ENCODE data around the gene DYNLT5. TPM values are rescaled to one million over a fixed set of nuclear protein-coding genes. Genes with fewer than 3 reads are reported as not detected.
"Not testable (repeated sequence)": the region's sequence is repeated elsewhere in the genome, so short reads cannot be mapped to it uniquely, and the experiment has no call there.

DYNLT5 gene
- total RNA-seq, 1 experiment from 2014 or later: not detected

- H3K9me3 ChIP-seq (replicated peaks): no peaks in the 10 kb centered on the region
- DNase-seq: no peak
- no peak overlapping the region for H3K27ac ChIP-seq
- peaks cover 2% of the 10 kb centered on the region; the same call in 1 of the 2 replicates for H3K4me1 ChIP-seq
- no peaks in the 10 kb centered on the region for H3K36me3 ChIP-seq
- no peak overlapping the region for H3K4me3 ChIP-seq
- H3K27me3 ChIP-seq: no peaks in the 10 kb centered on the region
Observed at GRCh38 chr1:66733348-66734017, 18.8 kb upstream of the DYNLT5 start.

GRCh38 chr1:66734531-66734930, 17.7 kb upstream of the DYNLT5 start:
- H3K27ac ChIP-seq; H3K27me3 ChIP-seq; H3K4me1 ChIP-seq; H3K36me3 ChIP-seq; H3K9me3 ChIP-seq (replicated peaks); H3K4me3 ChIP-seq; DNase-seq: not testable (repeated sequence)

- Histone ChIP-seq H3K9me3 (replicated peaks) (no peaks in the 10 kb centered on the region), H3K36me3 (no peaks in the 10 kb centered on the region), H3K4me3 (no peak overlapping the region), H3K27me3 (no peaks in the 10 kb centered on the region), H3K4me1 (peaks cover 2% of the 10 kb centered on the region; the same call in 1 of the 2 replicates), H3K27ac (no peak overlapping the region)
- no peak for DNase-seq
Observed at GRCh38 chr1:66737836-66738235, 14.4 kb upstream of the DYNLT5 start.

- no peak overlapping the region for H3K4me3 ChIP-seq
- no peaks in the 10 kb centered on the region for H3K36me3 ChIP-seq
- H3K27ac ChIP-seq: no peak overlapping the region
- DNase-seq: no peak
- no peaks in the 10 kb centered on the region for H3K4me1 ChIP-seq
- no peaks in the 10 kb centered on the region for H3K9me3 ChIP-seq (replicated peaks)
- no peaks in the 10 kb centered on the region for H3K27me3 ChIP-seq
Observed at GRCh38 chr1:66739401-66740157, 12.7 kb upstream of the DYNLT5 start.

GRCh38 chr1:66745451-66745850, 6.8 kb upstream of the DYNLT5 start:
- H3K9me3 ChIP-seq (replicated peaks): no peaks in the 10 kb centered on the region
- H3K4me3 ChIP-seq: no peak overlapping the region
- no peaks in the 10 kb centered on the region for H3K27me3 ChIP-seq
- no peak for DNase-seq
- no peaks in the 10 kb centered on the region for H3K36me3 ChIP-seq
- no peak overlapping the region for H3K27ac ChIP-seq
- no peaks in the 10 kb centered on the region for H3K4me1 ChIP-seq

GRCh38 chr1:66747501-66747900, 4.8 kb upstream of the DYNLT5 start:
- Histone ChIP-seq H3K4me3 (no peak overlapping the region), H3K36me3 (no peaks in the 10 kb centered on the region), H3K27me3 (no peaks in the 10 kb centered on the region), H3K9me3 (replicated peaks) (no peaks in the 10 kb centered on the region), H3K27ac (no peak overlapping the region), H3K4me1 (no peaks in the 10 kb centered on the region)
- DNase-seq: no peak

- DNase-seq: no peak
- H3K27ac ChIP-seq: no peak overlapping the region
- H3K4me1 ChIP-seq: no peaks in the 10 kb centered on the region
- H3K36me3 ChIP-seq: no peaks in the 10 kb centered on the region
- H3K27me3 ChIP-seq: no peaks in the 10 kb centered on the region
- H3K4me3 ChIP-seq: no peak overlapping the region
- H3K9me3 ChIP-seq (replicated peaks): no peaks in the 10 kb centered on the region
Observed at GRCh38 chr1:66750577-66750976, 1.7 kb upstream of the DYNLT5 start.

GRCh38 chr1:66751160-66751559, 1.1 kb upstream of the DYNLT5 start:
- no peaks in the 10 kb centered on the region for H3K4me1 ChIP-seq
- no peaks in the 10 kb centered on the region for H3K36me3 ChIP-seq
- no peak overlapping the region for H3K4me3 ChIP-seq
- no peak for DNase-seq
- no peaks in the 10 kb centered on the region for H3K27me3 ChIP-seq
- H3K9me3 ChIP-seq (replicated peaks): no peaks in the 10 kb centered on the region
- H3K27ac ChIP-seq: no peak overlapping the region

GRCh38 chr1:66752671-66753371, 562 bp downstream of the DYNLT5 start:
- no peaks in the 10 kb centered on the region for H3K4me1 ChIP-seq
- no peaks in the 10 kb centered on the region for H3K9me3 ChIP-seq (replicated peaks)
- H3K4me3 ChIP-seq: no peak overlapping the region
- no peak for DNase-seq
- no peak overlapping the region for H3K27ac ChIP-seq
- H3K36me3 ChIP-seq: no peaks in the 10 kb centered on the region
- H3K27me3 ChIP-seq: no peaks in the 10 kb centered on the region

GRCh38 chr1:66757722-66758240, 5.5 kb downstream of the DYNLT5 start:
- Histone ChIP-seq H3K4me3 (no peak overlapping the region), H3K9me3 (replicated peaks) (no peaks in the 10 kb centered on the region), H3K27ac (no peak overlapping the region), H3K36me3 (no peaks in the 10 kb centered on the region), H3K4me1 (peaks cover 5% of the 10 kb centered on the region; the same call in 1 of the 2 replicates), H3K27me3 (no peaks in the 10 kb centered on the region)
- DNase-seq: no peak

- no peak overlapping the region for H3K27ac ChIP-seq
- no peak overlapping the region for H3K4me3 ChIP-seq
- no peaks in the 10 kb centered on the region for H3K36me3 ChIP-seq
- H3K27me3 ChIP-seq: no peaks in the 10 kb centered on the region
- DNase-seq: peak in 1 of 2 experiments; percentile 60
- H3K4me1 ChIP-seq: peaks cover 5% of the 10 kb centered on the region; the same call in 1 of the 2 replicates
- H3K9me3 ChIP-seq (replicated peaks): no peaks in the 10 kb centered on the region
Observed at GRCh38 chr1:66758241-66758755, 6.0 kb downstream of the DYNLT5 start.

- H3K27me3 ChIP-seq: no peaks in the 10 kb centered on the region
- H3K27ac ChIP-seq: no peak overlapping the region
- no peak for DNase-seq
- peaks cover 5% of the 10 kb centered on the region; the same call in 1 of the 2 replicates for H3K4me1 ChIP-seq
- no peaks in the 10 kb centered on the region for H3K9me3 ChIP-seq (replicated peaks)
- no peaks in the 10 kb centered on the region for H3K36me3 ChIP-seq
- no peak overlapping the region for H3K4me3 ChIP-seq
Observed at GRCh38 chr1:66760506-66760905, 8.2 kb downstream of the DYNLT5 start.

- H3K36me3 ChIP-seq: no peaks in the 10 kb centered on the region
- no peaks in the 10 kb centered on the region for H3K9me3 ChIP-seq (replicated peaks)
- no peak overlapping the region for H3K4me3 ChIP-seq
- peaks cover 5% of the 10 kb centered on the region; the same call in 1 of the 2 replicates for H3K4me1 ChIP-seq
- H3K27ac ChIP-seq: no peak overlapping the region
- H3K27me3 ChIP-seq: no peaks in the 10 kb centered on the region
- no peak for DNase-seq
Observed at GRCh38 chr1:66761221-66761620, 9.0 kb downstream of the DYNLT5 start.

GRCh38 chr1:66764994-66765578, 12.8 kb downstream of the DYNLT5 start:
- H3K27ac ChIP-seq: no peak overlapping the region
- no peaks in the 10 kb centered on the region for H3K9me3 ChIP-seq (replicated peaks)
- no peaks in the 10 kb centered on the region for H3K36me3 ChIP-seq
- H3K4me1 ChIP-seq: no peaks in the 10 kb centered on the region
- no peak overlapping the region for H3K4me3 ChIP-seq
- DNase-seq: peak; percentile 11 to 67
- no peaks in the 10 kb centered on the region for H3K27me3 ChIP-seq

Measured in SJCRH30 (cell line).